Body of pancreas (tissue), 4 donors: Measurements from ENCODE around the gene ELP2. TPM values are rescaled to one million over a fixed set of nuclear protein-coding genes. Genes with fewer than 3 reads are reported as not detected.

Source experiments
- ATAC-seq: fragments of 150-250 bp; one replicate; pipeline ENCODE4 v1.9.1; 2016
- DNase-seq, 4 donors: peaks; one replicate each; pipeline ENCODE4 v3.0.0-alpha.2; 2019
- H3K27ac ChIP-seq, 4 donors: fragments of 200-600 bp; sonication (generic); 1 replicate in 3 of 4; 2 replicates in 1 of 4; pipeline versions ENCODE4 v1.5.1 to v1.6.1; 2016 to 2019; ENCODE audit warnings: mild to moderate bottlenecking in 1 of 4, mixed read lengths in 1 of 4, moderate library complexity in 1 of 4
- H3K27me3 ChIP-seq, 2 donors: fragments of 200-600 bp; sonication (generic); one replicate each; pipeline ENCODE4 v1.6.0; 2016; ENCODE audit warnings: mild to moderate bottlenecking in 1 of 2
- H3K36me3 ChIP-seq, 2 donors: fragments of 200-600 bp; sonication (generic); replicated peaks in 1 of 2; 2 replicates each; pipeline ENCODE4 v1.5.1; 2016; ENCODE audit warnings: low read depth in 2 of 2; ENCODE audit not compliant: insufficient read depth in 1 of 2
- H3K4me1 ChIP-seq: fragments of 200-600 bp; sonication (generic); one replicate; pipeline ENCODE4 v1.6.0; 2016
- H3K4me3 ChIP-seq, 2 donors: fragments of 200-600 bp; sonication (generic); 1 replicate in 1 of 2; 2 replicates in 1 of 2; pipeline ENCODE4 v1.5.1; 2016 to 2019
- H3K9me3 ChIP-seq, 3 donors: fragments of 200-600 bp; sonication (generic); 1 replicate in 2 of 3; 2 replicates in 1 of 3; pipeline ENCODE4 v1.5.1; 2016
- CTCF ChIP-seq, 7 experiments: fragments of 450-650 bp in 4 of 7; fragments of 200-600 bp in 3 of 7; sonication (generic) in 3 of 7; IDR thresholded peaks; one replicate each; pipeline ENCODE4 v1.5.1; 2016 to 2019; ENCODE audit warnings: antibody characterized with exemption in 7 of 7
- POLR2A ChIP-seq, 3 donors: fragments of 450-650 bp; IDR thresholded peaks; one replicate each; pipeline ENCODE4 v1.6.1; 2016; ENCODE audit warnings: antibody characterized with exemption in 3 of 3, mild to moderate bottlenecking in 2 of 3
- WGBS, 2 donors: methylation state at CpG; one replicate each; pipeline ENCODE4 v1.1.5; 2017; 5-methylcytosine and 5-hydroxymethylcytosine counted together
- intact Hi-C: fragments of 100-400 bp; cut with DNase I; formaldehyde crosslinking; loops from one replicate; pipeline ENCODE4 v1.15.1; 2023
- total RNA-seq, 2 donors: library from RNA; depleted of rRNA; stranded (reverse); fragments of >200 nt; gene quantifications; one replicate each; pipeline ENCODE4 v1.1.0, GENCODE V29; 2016

The ELP2 gene
- total RNA-seq, 2 donors from 2014 or later = 44.2 to 56.8 TPM

GRCh38 chr18:36096955-36097354 is 32.7 kb upstream of the ELP2 start:
- H3K27ac ChIP-seq = no peak overlapping the region
- no peaks in the 10 kb centered on the region for H3K27me3 ChIP-seq
- H3K9me3 ChIP-seq = no peaks in the 10 kb centered on the region
- ATAC-seq (no peak), DNase-seq (no peak)
- no peaks in the 10 kb centered on the region for H3K36me3 ChIP-seq
- no peaks in the 10 kb centered on the region for H3K4me1 ChIP-seq
- H3K4me3 ChIP-seq = no peak overlapping the region
- TF ChIP-seq POLR2A (IDR thresholded peaks at IDR 0.05) = no peak
- TF ChIP-seq CTCF (IDR thresholded peaks at IDR 0.05) = no peak
- intact Hi-C loops = loop anchor here (10.0 kb wide), 1 partner anchor 478 kb away; no protein-coding TSS in a partner anchor

GRCh38 chr18:36099311-36099710 is 30.4 kb upstream of the ELP2 start:
- no peak overlapping the region for H3K27ac ChIP-seq
- H3K27me3 ChIP-seq = no peaks in the 10 kb centered on the region
- no peak overlapping the region for H3K4me3 ChIP-seq
- intact Hi-C loops = loop anchor here (10.0 kb wide), 1 partner anchor 475 kb away; no protein-coding TSS in a partner anchor
- H3K36me3 ChIP-seq = no peaks in the 10 kb centered on the region
- DNase-seq = no peak
- no peaks in the 10 kb centered on the region for H3K4me1 ChIP-seq
- no peak for TF ChIP-seq CTCF (IDR thresholded peaks at IDR 0.05)
- no peak for TF ChIP-seq POLR2A (IDR thresholded peaks at IDR 0.05)
- H3K9me3 ChIP-seq = no peaks in the 10 kb centered on the region
- ATAC-seq = no peak

- DNase-seq (no peak), ATAC-seq (no peak)
- Histone ChIP-seq H3K9me3 (no peaks in the 10 kb centered on the region), H3K36me3 (no peaks in the 10 kb centered on the region), H3K27me3 (no peaks in the 10 kb centered on the region), H3K27ac (no peak overlapping the region), H3K4me3 (no peak overlapping the region), H3K4me1 (no peaks in the 10 kb centered on the region)
- no peak for TF ChIP-seq CTCF (IDR thresholded peaks at IDR 0.05)
- no peak for TF ChIP-seq POLR2A (IDR thresholded peaks at IDR 0.05)
- WGBS, 2 donors = 92 to 94% methylated on average over 7 of the region's 7 CpGs
- intact Hi-C loops = no loop called here
These were observed 27.8 kb upstream of the ELP2 start for GRCh38 chr18:36101943-36102342.

- 78 to 89% methylated on average over 2 of the region's 2 CpGs for WGBS, 2 donors
- no peak for ATAC-seq
- no peaks in the 10 kb centered on the region for H3K9me3 ChIP-seq
- no peak for DNase-seq
- no peak overlapping the region for H3K4me3 ChIP-seq
- no peaks in the 10 kb centered on the region for H3K36me3 ChIP-seq
- H3K4me1 ChIP-seq = peaks cover 9% of the 10 kb centered on the region
- no peak overlapping the region for H3K27ac ChIP-seq
- no peaks in the 10 kb centered on the region for H3K27me3 ChIP-seq
- TF ChIP-seq POLR2A (IDR thresholded peaks at IDR 0.05) = no peak
- no peak for TF ChIP-seq CTCF (IDR thresholded peaks at IDR 0.05)
- intact Hi-C loops = no loop called here
These were observed 24.9 kb upstream of the ELP2 start for GRCh38 chr18:36104749-36105148.

- no peak for ATAC-seq
- no peaks in the 10 kb centered on the region for H3K9me3 ChIP-seq
These were observed 22.2 kb upstream of the ELP2 start for GRCh38 chr18:36107477-36107876.

More at GRCh38 chr18:36107477-36107876, 22.2 kb upstream of the ELP2 start:
- H3K4me1 ChIP-seq = peaks cover 17% of the 10 kb centered on the region
- H3K27ac ChIP-seq = no peak overlapping the region
- TF ChIP-seq POLR2A (IDR thresholded peaks at IDR 0.05) = no peak
- TF ChIP-seq CTCF (IDR thresholded peaks at IDR 0.05) = no peak
- peaks cover 0 to 3% of the 10 kb centered on the region in 2 donors for H3K36me3 ChIP-seq
- intact Hi-C loops = no loop called here
- H3K4me3 ChIP-seq = no peak overlapping the region
- H3K27me3 ChIP-seq = no peaks in the 10 kb centered on the region
- DNase-seq = no peak
